ENCODE results near the gene FLOT2. TPM values are rescaled to one million over a fixed set of nuclear protein-coding genes. Genes with fewer than 3 reads are reported as not detected.

The FLOT2 gene
- total RNA-seq, result 56.8 and 60.4 TPM in 2 replicates

GRCh38 chr17:28896884-28897768, at the start of gene FLOT2:
Gene FLOT2 (minus strand): TSS chr17:28897733. CDS start chr17:28897574, 159 bp downstream.

GRCh38 chr17:28902819-28903545, 5.4 kb upstream of the FLOT2 start, which contains the start of gene DHRS13:
Gene DHRS13 (minus strand): TSS chr17:28903079. CDS start chr17:28902944, 135 bp downstream.

GRCh38 chr17:28854457-28855335, 42.8 kb downstream of the FLOT2 start, which contains the start of gene ERAL1:
Gene ERAL1 (plus strand): TSS chr17:28855016. CDS start chr17:28855035, 19 bp downstream.

GRCh38 chr17:28842282-28843012, 55.1 kb downstream of the FLOT2 start, which contains the start of gene FAM222B:
Gene FAM222B (minus strand): TSS chr17:28842790. CDS start chr17:28766667, 76,123 bp downstream.

Other genes with a start within 250 kb of the FLOT2 start
- 59.8 and 68.8 TPM in 2 replicates for gene SDF2, start 235.8 kb downstream of the FLOT2 start, total RNA-seq
- gene SUPT6H, start 235.5 kb downstream of the FLOT2 start, total RNA-seq, result 30.6 and 50.3 TPM in 2 replicates
- gene PROCA1, start 185.8 kb downstream of the FLOT2 start, total RNA-seq, result 0.39 and 3.8 TPM in 2 replicates
- 348 and 466 TPM in 2 replicates for gene RAB34, start 179.9 kb downstream of the FLOT2 start, total RNA-seq
- 866 and 1,222 TPM in 2 replicates for gene RPL23A, start 177.7 kb downstream of the FLOT2 start, total RNA-seq
- gene TLCD1, start 171.5 kb downstream of the FLOT2 start, total RNA-seq, result 0.96 and 18.4 TPM in 2 replicates
- gene NEK8, start 168.9 kb downstream of the FLOT2 start, total RNA-seq, result 1.6 and 2.4 TPM in 2 replicates
- gene TRAF4, start 153.7 kb downstream of the FLOT2 start, total RNA-seq, result 23.6 and 39.0 TPM in 2 replicates
- gene FAM222B, start 54.9 kb downstream of the FLOT2 start, total RNA-seq, result 8.9 and 12.0 TPM in 2 replicates
- 48.5 and 56.0 TPM in 2 replicates for gene ERAL1, start 42.7 kb downstream of the FLOT2 start, total RNA-seq
- 4.7 and 14.2 TPM in 2 replicates for gene DHRS13, start 5.3 kb upstream of the FLOT2 start, total RNA-seq
- 18.9 and 34.8 TPM in 2 replicates for gene PHF12, start 53.8 kb upstream of the FLOT2 start, total RNA-seq
- not detected in 2 replicates for gene SEZ6, start 108.3 kb upstream of the FLOT2 start, total RNA-seq
- gene PIPOX, start 145.4 kb upstream of the FLOT2 start, total RNA-seq, result 0.52 and 2.6 TPM in 2 replicates